ENCODE measurements around the gene SLC40A1. TPM values are rescaled to one million over a fixed set of nuclear protein-coding genes. Genes with fewer than 3 reads are reported as not detected.

The SLC40A1 gene
- total and polyA plus RNA-seq, 3 donors from 2014 or later = 52.3 to 64.0 (median 58.7) TPM

- Histone ChIP-seq H3K27ac (no peak overlapping the region), H3K36me3 (ENCODE audit: low read depth, missing control alignments) (no peaks in the 10 kb centered on the region), H3K27me3 (no peaks in the 10 kb centered on the region), H3K9me3 (no peaks in the 10 kb centered on the region), H3K4me1 (peaks cover 18% of the 10 kb centered on the region), H3K4me3 (no peak overlapping the region)
- DNase-seq = no peak
- 82 to 89% methylated on average over 2 of the region's 2 CpGs for WGBS, 2 donors
- intact Hi-C loops (cut with DNase I; ENCODE audit: low total_unique reads) = no loop called here
- no peak for TF ChIP-seq POLR2A (IDR thresholded peaks at IDR 0.05)
- TF ChIP-seq, protein P1, sequence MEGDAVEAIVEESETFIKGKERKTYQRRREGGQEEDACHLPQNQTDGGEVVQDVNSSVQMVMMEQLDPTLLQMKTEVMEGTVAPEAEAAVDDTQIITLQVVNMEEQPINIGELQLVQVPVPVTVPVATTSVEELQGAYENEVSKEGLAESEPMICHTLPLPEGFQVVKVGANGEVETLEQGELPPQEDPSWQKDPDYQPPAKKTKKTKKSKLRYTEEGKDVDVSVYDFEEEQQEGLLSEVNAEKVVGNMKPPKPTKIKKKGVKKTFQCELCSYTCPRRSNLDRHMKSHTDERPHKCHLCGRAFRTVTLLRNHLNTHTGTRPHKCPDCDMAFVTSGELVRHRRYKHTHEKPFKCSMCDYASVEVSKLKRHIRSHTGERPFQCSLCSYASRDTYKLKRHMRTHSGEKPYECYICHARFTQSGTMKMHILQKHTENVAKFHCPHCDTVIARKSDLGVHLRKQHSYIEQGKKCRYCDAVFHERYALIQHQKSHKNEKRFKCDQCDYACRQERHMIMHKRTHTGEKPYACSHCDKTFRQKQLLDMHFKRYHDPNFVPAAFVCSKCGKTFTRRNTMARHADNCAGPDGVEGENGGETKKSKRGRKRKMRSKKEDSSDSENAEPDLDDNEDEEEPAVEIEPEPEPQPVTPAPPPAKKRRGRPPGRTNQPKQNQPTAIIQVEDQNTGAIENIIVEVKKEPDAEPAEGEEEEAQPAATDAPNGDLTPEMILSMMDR (IDR thresholded peaks at IDR 0.05) = no peak
Observed at GRCh38 chr2:189511210-189511959, 69.2 kb downstream of the SLC40A1 start.

Other genes with a start within 250 kb of the SLC40A1 start
- 10 to 100 TPM; 35.0 to 38.1 TPM for gene WDR75, start 139.3 kb downstream of the SLC40A1 start, total RNA-seq
- gene WDR75, start 139.3 kb downstream of the SLC40A1 start, polyA plus RNA-seq (ENCODE audit: insufficient read depth, low read depth, low replicate concordance) = 21.5 TPM
- 10 to 100 TPM; 36.2 to 42.5 TPM for gene ASNSD1, start 80.7 kb upstream of the SLC40A1 start, total RNA-seq
- 25.9 TPM for gene ASNSD1, start 80.7 kb upstream of the SLC40A1 start, polyA plus RNA-seq (ENCODE audit: insufficient read depth, low read depth, low replicate concordance)
- 10 to 100 TPM; 20.3 to 32.8 TPM for gene ANKAR, start 93.9 kb upstream of the SLC40A1 start, total RNA-seq
- 22.1 TPM for gene ANKAR, start 93.9 kb upstream of the SLC40A1 start, polyA plus RNA-seq (ENCODE audit: insufficient read depth, low read depth, low replicate concordance)
- 10 to 100 TPM; 15.7 TPM for gene OSGEPL1, start 182.0 kb upstream of the SLC40A1 start, total RNA-seq
- 11.0 TPM for gene OSGEPL1, start 182.0 kb upstream of the SLC40A1 start, polyA plus RNA-seq (ENCODE audit: insufficient read depth, low read depth, low replicate concordance)
- gene ORMDL1, start 203.6 kb upstream of the SLC40A1 start, total RNA-seq = 100 to 1,000 TPM; 122 to 158 TPM
- 91.0 TPM for gene ORMDL1, start 203.6 kb upstream of the SLC40A1 start, polyA plus RNA-seq (ENCODE audit: insufficient read depth, low read depth, low replicate concordance)
- 10 to 100 TPM; 39.5 to 81.8 TPM for gene PMS1, start 203.7 kb upstream of the SLC40A1 start, total RNA-seq
- 69.3 TPM for gene PMS1, start 203.7 kb upstream of the SLC40A1 start, polyA plus RNA-seq (ENCODE audit: insufficient read depth, low read depth, low replicate concordance)